Smooth muscle cell (in vitro differentiated cells): ENCODE results near the gene DENND11. TPM values are rescaled to one million over a fixed set of nuclear protein-coding genes. Genes with fewer than 3 reads are reported as not detected.

Experiments
- DNase-seq: peaks from one replicate; lab custom pipeline; 2025; ENCODE audit not compliant: unreplicated experiment; lab: John Stamatoyannopoulos, UW
- H2AFZ ChIP-seq: fragments of 200-600 bp; sonication (generic); 2 replicates; pipeline ENCODE4 v1.6.0; 2016; ENCODE audit warnings: antibody characterized with exemption, low read depth, mild to moderate bottlenecking
- H3F3A ChIP-seq: fragments of 200-600 bp; sonication (generic); 2 replicates; pipeline ENCODE4 v1.6.0; 2017; ENCODE audit warnings: antibody characterized with exemption, low read depth
- H3K27ac ChIP-seq: fragments of 200-600 bp; sonication (generic); 2 replicates; pipeline ENCODE4 v1.5.1; 2016; ENCODE audit warnings: low read depth, mild to moderate bottlenecking
- H3K27me3 ChIP-seq: fragments of 200-600 bp; sonication (generic); 2 replicates; pipeline ENCODE4 v1.6.1; 2016; ENCODE audit warnings: low read depth, mild to moderate bottlenecking
- H3K36me3 ChIP-seq: fragments of 200-600 bp; sonication (generic); 2 replicates; pipeline ENCODE4 v1.5.1; 2016; ENCODE audit warnings: low read depth
- H3K4me1 ChIP-seq: fragments of 200-600 bp; sonication (generic); 2 replicates; pipeline ENCODE4 v1.5.1; 2016; ENCODE audit warnings: low read depth
- H3K4me2 ChIP-seq: fragments of 200-600 bp; sonication (generic); 2 replicates; pipeline ENCODE4 v1.6.0; 2016; ENCODE audit warnings: mild to moderate bottlenecking
- H3K4me3 ChIP-seq: fragments of 200-600 bp; sonication (generic); 2 replicates; pipeline ENCODE4 v1.5.1; 2016; ENCODE audit warnings: mild to moderate bottlenecking
- H3K79me2 ChIP-seq: fragments of 200-600 bp; sonication (generic); 2 replicates; pipeline ENCODE4 v1.6.0; 2016; ENCODE audit warnings: low read depth, mild to moderate bottlenecking
- H3K9ac ChIP-seq: fragments of 200-600 bp; sonication (generic); 2 replicates; pipeline ENCODE4 v1.6.0; 2016; ENCODE audit warnings: low read depth
- H3K9me3 ChIP-seq: fragments of 200-600 bp; sonication (generic); replicated peaks from 2 replicates; pipeline ENCODE4 v1.5.1; 2016; ENCODE audit warnings: low read depth
- H4K20me1 ChIP-seq: fragments of 200-600 bp; sonication (generic); 2 replicates; pipeline ENCODE4 v1.6.0; 2016; ENCODE audit warnings: low read depth
- WGBS: methylation state at CpG from one replicate; pipeline ENCODE4 v1.1.7; 2016; ENCODE audit warnings: low lambda C conversion rate; 5-methylcytosine and 5-hydroxymethylcytosine counted together
- polyA plus RNA-seq: library from polyadenylated mRNA; unstranded; fragments of >200 nt; fragmentation: Nextera tagmentation; extraction: Ambion mirVana; gene quantifications from 2 replicates; pipeline ENCODE4 v1.2.1, GENCODE V29; 2016
- total RNA-seq: library from RNA; depleted of rRNA; stranded (reverse); fragments of >200 nt; gene quantifications from 2 replicates; pipeline ENCODE4 v1.2.3, GENCODE V29; 2014
- TF ChIP-seq, protein P1 (sequence below): fragments of 200-600 bp; sonication (generic); IDR thresholded peaks from 2 replicates; pipeline ENCODE4 v1.5.1; 2017; ENCODE audit warnings: borderline replicate concordance, mild to moderate bottlenecking, antibody characterized with exemption; ENCODE audit not compliant: insufficient read depth, poor library complexity, severe bottlenecking

Gene DENND11
- total and polyA plus RNA-seq, 2 experiments from 2014 or later: 3.2 to 9.3 TPM

DNA sequence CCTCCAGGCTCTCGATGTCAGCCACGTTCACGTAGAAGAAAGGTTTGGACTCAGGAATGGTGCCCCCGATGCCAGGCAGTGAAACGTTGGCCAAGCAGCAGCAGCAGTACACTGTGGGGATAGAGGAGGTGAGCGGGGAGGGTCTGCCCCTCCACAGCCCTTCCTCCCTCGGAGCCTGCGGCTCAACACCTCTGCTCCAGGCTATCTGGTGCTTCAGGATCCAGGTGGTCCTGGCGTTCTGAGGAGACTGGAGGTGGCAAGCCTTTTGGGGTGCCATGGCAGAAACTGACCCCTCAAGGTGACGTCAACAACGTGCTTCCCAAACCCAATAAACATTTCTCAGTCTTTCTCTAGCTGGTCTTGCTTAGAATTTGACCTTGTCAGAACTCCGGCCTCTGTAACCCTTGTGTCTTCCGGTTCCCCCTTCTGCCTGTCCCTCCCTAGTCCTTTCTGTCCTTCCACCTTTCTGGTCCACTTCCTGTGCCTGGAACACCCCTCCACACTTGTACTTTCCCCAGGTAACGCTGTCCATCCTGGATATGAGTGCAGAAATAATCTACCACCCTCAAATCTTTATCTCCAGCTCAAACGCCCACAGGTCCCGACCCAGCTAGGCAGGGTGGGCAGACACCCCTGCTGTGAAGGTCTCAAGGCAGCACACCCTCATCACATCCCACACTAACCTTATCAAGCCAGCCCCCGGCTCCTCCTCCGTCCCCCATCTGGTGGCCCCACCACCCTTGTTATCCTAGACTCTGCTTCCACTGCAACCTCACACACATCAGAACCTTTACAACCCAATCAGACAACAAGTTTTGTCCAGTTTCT is 36.5 kb downstream of the DENND11 start:
- H4K20me1 ChIP-seq: no peaks in the 10 kb centered on the region
- no peaks in the 10 kb centered on the region for H3K36me3 ChIP-seq
- H3K27ac ChIP-seq: no peak overlapping the region
- WGBS: over 99% methylated on average over 17 of the region's 18 CpGs
- no peaks in the 10 kb centered on the region for H3K27me3 ChIP-seq
- H3K79me2 ChIP-seq: no peaks in the 10 kb centered on the region
- H3K4me2 ChIP-seq: no peak overlapping the region
- no peaks in the 10 kb centered on the region for H3F3A ChIP-seq
- no peak overlapping the region for H3K9ac ChIP-seq
- H3K4me1 ChIP-seq: no peaks in the 10 kb centered on the region
- no peak overlapping the region for H3K4me3 ChIP-seq
- H2AFZ ChIP-seq: no peak overlapping the region
- H3K9me3 ChIP-seq: no peaks in the 10 kb centered on the region
- DNase-seq: no peak
- TF ChIP-seq, protein P1, sequence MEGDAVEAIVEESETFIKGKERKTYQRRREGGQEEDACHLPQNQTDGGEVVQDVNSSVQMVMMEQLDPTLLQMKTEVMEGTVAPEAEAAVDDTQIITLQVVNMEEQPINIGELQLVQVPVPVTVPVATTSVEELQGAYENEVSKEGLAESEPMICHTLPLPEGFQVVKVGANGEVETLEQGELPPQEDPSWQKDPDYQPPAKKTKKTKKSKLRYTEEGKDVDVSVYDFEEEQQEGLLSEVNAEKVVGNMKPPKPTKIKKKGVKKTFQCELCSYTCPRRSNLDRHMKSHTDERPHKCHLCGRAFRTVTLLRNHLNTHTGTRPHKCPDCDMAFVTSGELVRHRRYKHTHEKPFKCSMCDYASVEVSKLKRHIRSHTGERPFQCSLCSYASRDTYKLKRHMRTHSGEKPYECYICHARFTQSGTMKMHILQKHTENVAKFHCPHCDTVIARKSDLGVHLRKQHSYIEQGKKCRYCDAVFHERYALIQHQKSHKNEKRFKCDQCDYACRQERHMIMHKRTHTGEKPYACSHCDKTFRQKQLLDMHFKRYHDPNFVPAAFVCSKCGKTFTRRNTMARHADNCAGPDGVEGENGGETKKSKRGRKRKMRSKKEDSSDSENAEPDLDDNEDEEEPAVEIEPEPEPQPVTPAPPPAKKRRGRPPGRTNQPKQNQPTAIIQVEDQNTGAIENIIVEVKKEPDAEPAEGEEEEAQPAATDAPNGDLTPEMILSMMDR: no peak

- Histone ChIP-seq H3K4me3 (no peak overlapping the region), H3K36me3 (no peaks in the 10 kb centered on the region), H3K27ac (no peak overlapping the region), H3F3A (no peaks in the 10 kb centered on the region), H3K4me1 (no peaks in the 10 kb centered on the region), H3K4me2 (no peak overlapping the region), H2AFZ (no peak overlapping the region), H3K27me3 (no peaks in the 10 kb centered on the region), H3K9ac (no peak overlapping the region), H3K79me2 (no peaks in the 10 kb centered on the region), H4K20me1 (no peaks in the 10 kb centered on the region), H3K9me3 (no peaks in the 10 kb centered on the region)
- TF ChIP-seq, protein P1: no peak
- 94% methylated on average over 6 of the region's 6 CpGs for WGBS
- no peak for DNase-seq
These were observed 37.5 kb downstream of the DENND11 start for GRCh38 chr7:141664450-141664849.

- no peaks in the 10 kb centered on the region for H3K4me1 ChIP-seq
- no peak overlapping the region for H3K27ac ChIP-seq
- no peaks in the 10 kb centered on the region for H3K36me3 ChIP-seq
- H3K27me3 ChIP-seq: no peaks in the 10 kb centered on the region
- no peaks in the 10 kb centered on the region for H3K9me3 ChIP-seq
- 89% methylated on average over 6 of the region's 6 CpGs for WGBS
- TF ChIP-seq, protein P1: no peak
- no peak overlapping the region for H2AFZ ChIP-seq
- no peak overlapping the region for H3K4me2 ChIP-seq
- H4K20me1 ChIP-seq: no peaks in the 10 kb centered on the region
- DNase-seq: no peak
- H3K79me2 ChIP-seq: no peaks in the 10 kb centered on the region
- no peak overlapping the region for H3K4me3 ChIP-seq
- no peak overlapping the region for H3K9ac ChIP-seq
- H3F3A ChIP-seq: no peaks in the 10 kb centered on the region
These were observed 38.7 kb downstream of the DENND11 start for GRCh38 chr7:141663081-141663849.
